ENCODE results near the gene PSMD13.

GRCh38 chr11:206526-207207, 30.1 kb upstream of the PSMD13 start:
- TF ChIP-seq ZNF331 (CRISPR knock-in tag; IDR thresholded peaks at IDR 0.05) (no peak), CTCF (CRISPR knock-in tag; IDR thresholded peaks at IDR 0.05) (no peak), SOX6 (IDR thresholded peaks at IDR 0.05) (no peak), SOX6 (CRISPR knock-in tag; IDR thresholded peaks at IDR 0.05) (no peak), TP53 (CRISPR knock-in tag; conservative IDR thresholded peaks at IDR 0.05) (no peak), MATR3 (CRISPR knock-in tag; IDR thresholded peaks at IDR 0.05) (no peak), TOPORS (CRISPR knock-in tag; IDR thresholded peaks at IDR 0.05) (no peak), JUN (CRISPR knock-in tag; IDR thresholded peaks at IDR 0.05) (no peak), ZNF580 (CRISPR knock-in tag; IDR thresholded peaks at IDR 0.05; ENCODE audit: borderline replicate concordance, low read depth) (no peak), PITX1 (CRISPR knock-in tag; IDR thresholded peaks at IDR 0.05) (no peak), ZSCAN9 (CRISPR knock-in tag; IDR thresholded peaks at IDR 0.05; ENCODE audit: borderline replicate concordance) (no peak)

Measured in HepG2 (cell line).